ENCODE results near the gene RPUSD1. TPM values are rescaled to one million over a fixed set of nuclear protein-coding genes. Genes with fewer than 3 reads are reported as not detected.

RPUSD1 gene
- total and polyA plus RNA-seq, 2 donors (not counting 3 experiments of a cell fraction or from before 2014, with no cell fraction given): 46.2 to 55.8 TPM

DNA sequence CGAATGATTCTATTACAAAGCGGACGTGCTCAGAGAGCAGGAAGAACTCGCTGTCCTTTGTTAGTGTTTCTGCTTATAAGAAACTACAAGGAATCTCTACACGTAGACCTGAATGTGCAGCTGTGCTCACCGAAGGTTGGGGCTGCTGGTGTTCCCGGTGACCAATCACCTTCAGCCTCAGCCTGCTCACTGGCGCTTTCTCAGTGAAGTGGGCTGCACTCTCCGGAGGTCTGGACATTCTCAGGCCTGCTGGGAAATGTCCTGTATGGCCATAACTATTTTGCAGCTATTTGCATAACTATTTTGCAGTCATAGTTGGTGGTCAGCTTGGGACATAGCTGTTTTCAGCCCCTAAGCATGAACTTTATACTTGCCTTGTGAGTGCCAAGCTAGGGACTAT lies 37.7 kb downstream of the RPUSD1 start:
- Histone ChIP-seq H3K79me2 (ENCODE audit: control insufficient read depth, insufficient read depth, low read length) (no peaks in the 10 kb centered on the region), H3K27ac (ENCODE audit: insufficient read depth, low read depth, low read length) (no peak overlapping the region), H3K36me3 (ENCODE audit: control insufficient read depth in 2 of 2, extremely low read depth in 1 of 2, insufficient read depth in 2 of 2, low read length in 2 of 2) (no peaks in the 10 kb centered on the region), H3K9ac (replicated peaks; ENCODE audit: extremely low read depth, insufficient read depth, low read length) (no peak overlapping the region), H3K4me3 (replicated peaks in 1 of 3; ENCODE audit: insufficient read depth in 1 of 3, low read depth in 1 of 3, low read length in 3 of 3) (no peak overlapping the region), H3K27me3 (ENCODE audit: control insufficient read depth in 2 of 2, insufficient read depth in 2 of 2, low read length in 2 of 2) (peaks cover 4% of the 10 kb centered on the region in 2 experiments), H3K4me2 (ENCODE audit: insufficient read depth, low read length) (no peak overlapping the region), H3K9me3 (replicated peaks; ENCODE audit: control insufficient read depth, insufficient read depth, low read length) (no peaks in the 10 kb centered on the region), H3K4me1 (ENCODE audit: control insufficient read depth, extremely low read depth, insufficient read depth, low read length) (no peaks in the 10 kb centered on the region), H4K20me1 (replicated peaks; ENCODE audit: control insufficient read depth, extremely low read depth, insufficient read depth, low read length) (no peaks in the 10 kb centered on the region), H2AFZ (ENCODE audit: low read depth, low read length) (no peak overlapping the region), H3K9me1 (replicated peaks; ENCODE audit: control insufficient read depth, extremely low read depth, insufficient read depth, low read length) (no peaks in the 10 kb centered on the region)
- CTCF ChIA-PET: interaction anchor here (1.2 kb wide), 1 partner anchor 38 kb away, joined by 3 read pairs; no protein-coding TSS in a partner anchor
- DNase-seq (ENCODE audit: low read depth, low spot score): no peak
- POLR2A ChIA-PET: no interaction called here
- no TSS peak for BruUV-seq (replicated peaks)
- dilution Hi-C loops (cut with MboI; ENCODE audit: extremely low pct_ligation_motif_present, low sequenced_read_pairs): no loop called here
- intact Hi-C loops (cut with micrococcal nuclease): no loop called here
- FAIRE-seq: no peak
- TF ChIP-seq GATA2 (IDR thresholded peaks at IDR 0.05; ENCODE audit: insufficient read depth, insufficient read length, low read depth, low read length) (no peak), MYC (IDR thresholded peaks at IDR 0.05; ENCODE audit: low read depth, low read length) (no peak), FOS (IDR thresholded peaks at IDR 0.05; ENCODE audit: borderline replicate concordance, insufficient read depth, low read length) (no peak), JUN (IDR thresholded peaks at IDR 0.05; ENCODE audit: borderline replicate concordance, insufficient read depth, insufficient read length, low read depth) (no peak), POLR2AphosphoS5 (IDR thresholded peaks at IDR 0.05; ENCODE audit: insufficient read depth, low read depth, low read length) (no peak), EZH2 (IDR thresholded peaks at IDR 0.05; ENCODE audit: borderline replicate concordance, low read depth, low read length, severe bottlenecking) (no peak), POLR2A (IDR thresholded peaks at IDR 0.05; ENCODE audit: low read depth, low read length) (no peak)
- TF ChIP-seq, protein P1, sequence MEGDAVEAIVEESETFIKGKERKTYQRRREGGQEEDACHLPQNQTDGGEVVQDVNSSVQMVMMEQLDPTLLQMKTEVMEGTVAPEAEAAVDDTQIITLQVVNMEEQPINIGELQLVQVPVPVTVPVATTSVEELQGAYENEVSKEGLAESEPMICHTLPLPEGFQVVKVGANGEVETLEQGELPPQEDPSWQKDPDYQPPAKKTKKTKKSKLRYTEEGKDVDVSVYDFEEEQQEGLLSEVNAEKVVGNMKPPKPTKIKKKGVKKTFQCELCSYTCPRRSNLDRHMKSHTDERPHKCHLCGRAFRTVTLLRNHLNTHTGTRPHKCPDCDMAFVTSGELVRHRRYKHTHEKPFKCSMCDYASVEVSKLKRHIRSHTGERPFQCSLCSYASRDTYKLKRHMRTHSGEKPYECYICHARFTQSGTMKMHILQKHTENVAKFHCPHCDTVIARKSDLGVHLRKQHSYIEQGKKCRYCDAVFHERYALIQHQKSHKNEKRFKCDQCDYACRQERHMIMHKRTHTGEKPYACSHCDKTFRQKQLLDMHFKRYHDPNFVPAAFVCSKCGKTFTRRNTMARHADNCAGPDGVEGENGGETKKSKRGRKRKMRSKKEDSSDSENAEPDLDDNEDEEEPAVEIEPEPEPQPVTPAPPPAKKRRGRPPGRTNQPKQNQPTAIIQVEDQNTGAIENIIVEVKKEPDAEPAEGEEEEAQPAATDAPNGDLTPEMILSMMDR (IDR thresholded peaks at IDR 0.05; ENCODE audit: extremely low read depth in 1 of 2, insufficient read depth in 1 of 2, low read depth in 1 of 2, low read length in 2 of 2): no peak
- TF ChIP-seq, protein P2, sequence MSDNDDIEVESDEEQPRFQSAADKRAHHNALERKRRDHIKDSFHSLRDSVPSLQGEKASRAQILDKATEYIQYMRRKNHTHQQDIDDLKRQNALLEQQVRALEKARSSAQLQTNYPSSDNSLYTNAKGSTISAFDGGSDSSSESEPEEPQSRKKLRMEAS (IDR thresholded peaks at IDR 0.05; ENCODE audit: insufficient read depth, insufficient read length): no peak
